COR-L47 (cell line): ENCODE measurements around the gene ACVRL1.

Experiments
- DNase-seq: peaks from one replicate; lab custom pipeline; 2025; lab: John Stamatoyannopoulos, UW

The ACVRL1 gene

DNA sequence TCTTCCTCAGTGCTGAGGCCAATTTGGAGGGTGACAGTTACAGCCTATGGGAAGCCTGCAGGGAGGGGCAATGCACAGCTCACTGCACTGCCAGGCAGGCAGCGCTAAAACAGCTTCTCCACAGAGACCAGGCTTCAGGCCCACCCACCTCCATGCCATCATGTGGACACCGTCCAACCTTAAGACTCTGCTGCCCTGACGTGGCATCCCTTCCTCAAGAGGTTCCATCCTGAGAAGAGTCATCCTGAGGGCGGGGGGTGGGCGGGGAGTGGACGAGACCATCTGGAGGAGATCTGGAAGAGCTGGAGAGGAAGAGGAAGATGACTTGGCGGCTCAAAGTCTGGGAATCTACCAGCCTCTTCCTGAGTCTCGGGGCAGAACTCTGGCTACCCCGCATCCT is 8.4 kb upstream of the ACVRL1 start:
- no peak for DNase-seq

GRCh38 chr12:51900323-51900889 is 6.9 kb upstream of the ACVRL1 start:
- DNase-seq: no peak

DNA sequence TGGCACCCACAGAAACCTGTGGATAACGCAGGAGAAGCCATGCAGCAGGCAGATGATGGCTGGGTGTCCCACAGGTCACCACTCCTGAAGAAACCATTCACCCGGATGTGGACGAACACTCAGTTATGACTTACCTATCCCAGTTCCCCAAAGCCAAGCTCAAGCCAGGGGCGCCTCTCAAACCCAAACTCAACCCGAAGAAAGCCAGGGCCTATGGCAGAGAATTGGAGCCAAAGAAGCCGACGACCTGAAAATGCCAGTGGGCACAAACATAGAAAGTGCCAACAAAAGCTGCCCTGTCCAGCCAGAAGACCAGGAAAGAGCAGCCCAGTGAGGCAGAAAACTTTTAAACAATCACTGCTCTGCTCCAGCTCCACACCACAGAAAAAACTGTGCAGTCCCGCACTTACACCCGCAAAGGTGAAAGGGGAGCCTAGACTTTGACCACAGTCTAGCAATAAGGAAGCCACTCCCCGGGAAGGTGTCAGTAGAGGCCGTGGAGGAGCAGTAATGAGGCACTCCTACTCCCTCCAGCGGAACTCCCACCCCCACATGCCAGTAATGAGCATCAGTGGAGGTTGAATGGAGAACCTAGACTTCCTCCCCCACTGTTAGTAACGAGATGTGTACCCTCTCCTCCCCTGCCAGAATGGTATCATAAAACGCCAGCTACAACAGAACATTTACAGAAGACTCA is 6.0 kb upstream of the ACVRL1 start:
- no peak for DNase-seq

- no peak for DNase-seq
These were observed 5.4 kb upstream of the ACVRL1 start for GRCh38 chr12:51901881-51902280.

GRCh38 chr12:51904951-51905470 is 2.3 kb upstream of the ACVRL1 start:
- no peak for DNase-seq

GRCh38 chr12:51905471-51906429 is 1.6 kb upstream of the ACVRL1 start:
- no peak for DNase-seq

GRCh38 chr12:51906430-51907082 is 748 bp upstream of the ACVRL1 start:
- no peak for DNase-seq

- no peak for DNase-seq
These were observed 637 bp downstream of the ACVRL1 start for GRCh38 chr12:51907856-51908425.

GRCh38 chr12:51908876-51909592 is 1.7 kb downstream of the ACVRL1 start:
- DNase-seq: no peak

DNA sequence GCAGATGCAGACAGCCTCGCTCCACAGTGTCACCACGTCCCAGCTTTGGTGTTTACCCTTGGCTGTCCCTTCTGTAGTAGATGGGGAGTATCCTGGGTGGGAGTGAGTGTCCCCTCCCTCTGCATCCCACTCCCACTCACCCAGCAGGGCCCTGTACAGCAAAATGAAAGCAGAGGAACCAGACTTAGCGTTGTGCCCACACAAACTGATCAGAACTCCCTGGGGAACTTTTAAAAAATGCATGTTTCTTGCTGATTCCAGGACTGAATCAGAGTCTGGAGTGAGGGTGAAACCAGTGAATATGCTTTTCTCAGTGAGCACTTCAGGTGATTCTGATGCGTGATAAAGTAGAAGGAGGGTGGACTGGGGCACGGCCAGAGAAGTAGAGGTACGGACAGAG is 2.9 kb downstream of the ACVRL1 start:
- no peak for DNase-seq

GRCh38 chr12:51910691-51911090 is 3.4 kb downstream of the ACVRL1 start:
- DNase-seq: no peak

DNA sequence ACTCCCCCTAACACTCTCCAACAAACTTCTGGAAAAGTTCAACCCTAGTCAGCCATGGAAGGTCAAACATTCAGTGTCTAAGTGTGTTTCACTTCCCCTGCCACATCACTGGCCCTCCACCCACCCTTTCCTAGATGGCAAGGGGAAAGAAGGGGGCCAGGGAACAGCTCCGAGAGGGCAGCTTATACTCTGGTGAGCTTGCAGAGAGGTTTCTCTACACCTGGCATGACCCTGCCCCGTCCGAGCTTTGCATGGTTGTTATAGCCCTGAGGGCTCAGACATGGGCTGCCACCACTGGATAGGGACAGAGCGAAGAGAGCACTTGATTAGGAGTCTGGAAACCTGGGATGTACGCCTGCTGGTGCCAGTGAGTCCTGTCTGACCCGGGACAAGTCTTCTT is 4.0 kb downstream of the ACVRL1 start:
- no peak for DNase-seq

- no peak for DNase-seq
These were observed 4.7 kb downstream of the ACVRL1 start for GRCh38 chr12:51911788-51912711.

- no peak for DNase-seq
These were observed 6.0 kb downstream of the ACVRL1 start for GRCh38 chr12:51913071-51914033.

DNA sequence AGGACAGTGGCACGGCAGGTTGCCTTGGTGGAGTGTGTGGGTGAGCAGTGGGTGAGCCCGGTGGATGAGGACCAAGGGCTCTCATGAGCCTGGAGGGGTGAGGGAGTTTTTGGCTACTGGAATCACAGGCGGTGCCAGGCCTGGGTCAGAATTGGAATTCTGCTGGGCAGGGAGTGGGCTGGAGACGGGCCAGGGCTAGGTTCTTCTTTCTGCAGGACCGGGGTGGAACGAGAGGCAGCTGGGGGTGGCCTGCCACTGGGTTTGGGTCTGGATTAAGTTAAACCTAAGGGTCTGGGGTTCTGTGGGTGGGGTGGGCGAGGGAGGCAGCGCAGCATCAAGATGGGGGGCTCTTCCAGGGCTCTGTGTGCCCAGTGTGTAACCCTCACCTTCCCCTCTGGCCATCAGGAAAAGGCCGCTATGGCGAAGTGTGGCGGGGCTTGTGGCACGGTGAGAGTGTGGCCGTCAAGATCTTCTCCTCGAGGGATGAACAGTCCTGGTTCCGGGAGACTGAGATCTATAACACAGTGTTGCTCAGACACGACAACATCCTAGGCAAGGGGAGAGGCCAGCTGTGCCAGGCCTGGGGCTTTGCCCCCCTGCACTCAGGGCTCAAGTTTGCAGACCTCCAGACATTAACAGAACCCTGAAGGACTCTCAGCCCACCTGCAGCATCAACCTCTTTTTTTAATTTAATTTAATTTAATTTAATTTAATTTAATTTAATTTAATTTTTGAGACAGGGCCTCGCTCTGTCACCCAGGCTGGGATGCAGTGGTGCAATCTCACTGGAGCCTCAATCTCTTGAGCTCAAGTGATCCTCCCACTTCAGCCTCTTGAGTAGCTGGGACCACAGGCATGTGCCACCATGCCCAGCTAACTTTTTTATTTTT is 7.0 kb downstream of the ACVRL1 start:
- DNase-seq: no peak

- DNase-seq: no peak
These were observed 7.8 kb downstream of the ACVRL1 start for GRCh38 chr12:51915003-51915625.

DNA sequence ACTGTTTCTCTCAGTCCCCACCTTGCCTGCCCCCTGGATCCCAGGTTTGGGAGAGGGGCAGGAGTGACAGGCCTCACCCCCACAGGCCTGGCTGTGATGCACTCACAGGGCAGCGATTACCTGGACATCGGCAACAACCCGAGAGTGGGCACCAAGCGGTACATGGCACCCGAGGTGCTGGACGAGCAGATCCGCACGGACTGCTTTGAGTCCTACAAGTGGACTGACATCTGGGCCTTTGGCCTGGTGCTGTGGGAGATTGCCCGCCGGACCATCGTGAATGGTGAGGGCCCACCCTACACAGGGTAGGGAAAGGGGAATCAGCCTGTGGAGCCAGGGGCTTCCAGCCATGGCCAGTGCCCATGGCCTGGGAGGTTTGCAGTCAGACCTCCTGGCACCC is 8.6 kb downstream of the ACVRL1 start:
- DNase-seq: no peak
